HG02943 (cell line): ENCODE results near the gene KRT31.
"Not testable (repeated sequence)": the region's sequence is repeated elsewhere in the genome, so short reads cannot be mapped to it uniquely, and the experiment has no call there.

ENCODE experiments used
- ATAC-seq: cut with Tn5 transposase; IDR thresholded peaks from one replicate; pipeline ENCODE4 v1.9.1; 2021; ENCODE audit warnings: mild to moderate bottlenecking, low read depth, moderate library complexity; ENCODE audit not compliant: unreplicated experiment

KRT31 gene

GRCh38 chr17:41392278-41392677 lies 5.1 kb downstream of the KRT31 start:
- ATAC-seq = no peak

DNA sequence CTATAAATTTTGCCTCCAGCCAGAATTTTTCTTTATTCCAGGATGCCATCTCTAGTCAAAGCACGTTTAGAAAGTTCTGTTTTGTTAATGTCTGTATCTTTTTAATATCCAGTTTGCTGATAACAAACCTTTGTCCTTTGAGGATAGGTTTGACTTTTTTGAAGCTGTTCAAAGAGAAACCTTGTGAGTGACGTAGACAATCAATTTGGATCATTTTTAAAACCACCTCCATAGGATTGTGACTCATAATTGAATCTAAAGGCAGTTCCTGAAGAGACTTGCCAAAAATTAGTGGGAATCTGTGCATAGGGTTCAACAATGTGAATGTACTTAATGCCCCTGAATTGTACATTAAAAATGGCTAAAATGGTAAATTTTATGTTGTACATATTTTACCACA lies 5.9 kb downstream of the KRT31 start:
- no peak for ATAC-seq

GRCh38 chr17:41390411-41390938 lies 6.9 kb downstream of the KRT31 start:
- no peak for ATAC-seq

GRCh38 chr17:41387670-41388069 lies 9.7 kb downstream of the KRT31 start:
- no peak for ATAC-seq

GRCh38 chr17:41386227-41386626 lies 11.2 kb downstream of the KRT31 start:
- ATAC-seq = no peak

DNA sequence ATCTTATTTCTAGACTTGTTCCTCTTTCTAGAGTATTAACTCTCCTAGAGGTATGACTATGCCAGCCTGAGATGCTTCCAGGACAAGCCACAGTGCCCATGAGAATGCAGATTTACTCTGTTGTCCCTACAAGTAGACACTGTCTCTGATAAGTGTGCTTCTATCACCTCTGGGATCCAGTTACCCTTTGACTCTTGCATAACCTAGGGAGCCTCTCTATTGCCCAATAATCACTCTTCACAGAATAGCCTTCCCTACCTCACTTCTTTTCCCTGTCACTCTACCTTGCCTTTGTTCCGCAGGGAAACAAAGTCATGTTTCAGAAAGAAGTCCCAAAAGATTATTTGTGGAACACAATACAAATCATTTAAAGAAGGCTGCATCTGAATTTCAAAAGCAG lies 13.7 kb downstream of the KRT31 start:
- ATAC-seq = no peak

GRCh38 chr17:41382394-41382793 lies 15.0 kb downstream of the KRT31 start:
- no peak for ATAC-seq

DNA sequence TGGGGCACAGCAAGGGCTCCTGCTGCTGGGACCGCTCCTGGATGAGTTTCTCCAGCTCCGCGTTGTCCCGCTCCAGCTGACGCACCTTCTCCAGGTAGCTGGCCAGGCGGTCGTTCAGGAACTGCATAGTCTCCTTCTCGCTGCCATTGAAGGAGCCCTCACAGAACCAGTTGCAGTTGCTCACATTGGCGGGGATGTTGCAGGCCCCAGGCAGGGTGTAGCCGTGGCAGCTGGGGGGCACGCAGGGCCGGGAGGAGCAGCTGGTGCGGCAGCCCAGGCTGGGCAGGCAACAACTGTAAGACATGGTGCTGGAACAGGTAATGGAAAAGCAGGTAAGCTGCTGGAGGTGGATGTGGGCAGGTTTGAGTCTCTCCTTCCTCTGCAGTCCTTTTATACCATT lies 15.5 kb downstream of the KRT31 start, which contains the start of gene KRT34:
Gene KRT34 (minus strand): TSS at position 364 of the 400 bp plus-strand sequence. CDS start 60 bp downstream, at position 304.
- not testable (repeated sequence) for ATAC-seq

GRCh38 chr17:41380091-41380490 lies 17.3 kb downstream of the KRT31 start:
- not testable (repeated sequence) for ATAC-seq

DNA sequence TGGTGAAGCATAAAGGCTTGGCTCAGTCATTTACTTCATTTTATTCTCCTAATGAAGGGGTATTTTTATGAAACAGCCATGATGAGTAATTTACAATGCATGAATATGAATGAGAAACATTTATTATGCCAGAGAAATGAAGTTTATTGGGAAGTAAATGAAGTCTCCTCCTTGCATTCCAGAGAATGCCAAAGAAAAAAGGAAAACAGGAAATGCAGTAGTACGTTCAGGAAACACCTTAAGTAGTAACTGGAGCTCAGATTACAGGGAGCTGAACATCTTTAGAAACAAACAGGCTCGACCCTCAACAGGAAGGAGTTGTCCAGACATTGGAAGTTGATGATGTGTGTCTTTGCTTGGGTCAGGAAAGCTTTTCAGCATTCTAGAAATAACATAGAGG lies 19.9 kb downstream of the KRT31 start:
- ATAC-seq = no peak

- ATAC-seq = no peak
These were observed 27.7 kb downstream of the KRT31 start, which contains the start of gene KRT33B for GRCh38 chr17:41369713-41370112. Gene KRT33B, minus strand, starts transcription at chr17:41369813. Its CDS starts 63 bp downstream, at chr17:41369750.

DNA sequence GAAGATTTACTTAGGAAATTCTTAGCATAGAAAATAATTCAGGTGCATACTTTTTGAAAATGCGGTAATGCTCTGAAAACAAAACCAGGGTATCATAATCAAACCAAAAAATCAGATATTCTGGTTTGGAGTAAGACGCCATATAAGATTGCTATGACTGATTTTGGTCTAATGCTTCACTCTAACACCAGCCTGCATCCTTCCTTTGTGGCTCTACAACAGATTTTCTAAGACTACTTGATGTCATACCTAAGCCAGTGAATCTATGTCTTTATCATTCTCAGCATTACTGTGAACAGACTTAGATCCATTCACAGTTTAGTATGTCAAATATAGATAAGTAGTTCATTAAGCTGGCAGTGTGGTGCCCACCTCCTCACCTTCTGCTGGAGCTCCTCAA lies 28.4 kb downstream of the KRT31 start:
- no peak for ATAC-seq

DNA sequence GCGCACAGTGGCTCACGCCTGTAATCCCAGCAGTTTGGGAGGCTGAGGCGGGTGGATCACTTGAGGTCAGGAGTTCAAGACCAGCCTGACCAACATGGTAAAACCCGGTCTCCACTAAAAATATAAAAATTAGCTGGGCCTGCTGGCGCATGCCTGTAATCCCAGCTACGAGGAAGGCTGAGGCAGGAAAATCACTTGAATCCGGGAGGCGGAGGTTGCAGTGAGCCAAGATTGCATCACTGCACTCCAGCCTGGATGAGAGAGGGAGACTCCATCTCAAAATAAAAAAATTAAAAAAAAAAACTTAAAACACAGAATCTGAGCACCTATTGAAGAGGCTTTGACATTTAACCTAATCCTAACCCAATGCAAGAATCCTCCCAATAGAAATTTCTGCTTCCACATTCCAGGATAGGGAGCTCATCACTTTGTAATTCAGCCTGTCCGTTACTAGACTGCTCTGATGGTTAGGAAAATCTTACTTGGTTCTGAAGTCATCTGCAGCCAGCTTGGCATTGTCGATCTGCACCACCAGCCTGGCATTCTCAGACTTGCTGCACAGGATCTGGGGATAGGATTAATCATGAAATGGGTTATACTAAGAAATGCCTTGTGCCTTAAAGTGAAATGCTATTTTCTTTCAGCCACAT lies 29.9 kb downstream of the KRT31 start:
- no peak for ATAC-seq

DNA sequence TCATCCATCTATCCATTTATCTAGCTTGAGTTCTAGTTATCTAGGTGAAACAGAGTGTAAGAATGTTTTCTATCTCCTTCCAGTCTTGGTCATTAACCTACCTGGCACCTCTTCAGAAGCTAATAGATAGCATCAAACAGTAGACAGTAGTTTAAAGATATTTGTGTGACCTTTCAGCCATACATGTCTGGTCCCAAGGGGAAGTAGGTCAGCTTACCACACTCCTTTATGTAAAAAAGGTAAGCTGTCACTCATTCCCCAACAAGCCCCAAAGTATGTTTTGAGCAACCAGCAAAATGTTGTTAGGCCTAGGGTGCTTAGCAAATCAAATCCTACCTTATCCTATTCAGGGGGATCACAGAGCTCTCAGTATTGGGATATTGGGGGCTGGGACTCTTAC lies 31.3 kb downstream of the KRT31 start:
- ATAC-seq = no peak

- no peak for ATAC-seq
These were observed 33.5 kb downstream of the KRT31 start for GRCh38 chr17:41363881-41364280.

- ATAC-seq = no peak
These were observed 37.0 kb downstream of the KRT31 start for GRCh38 chr17:41360296-41360995.

DNA sequence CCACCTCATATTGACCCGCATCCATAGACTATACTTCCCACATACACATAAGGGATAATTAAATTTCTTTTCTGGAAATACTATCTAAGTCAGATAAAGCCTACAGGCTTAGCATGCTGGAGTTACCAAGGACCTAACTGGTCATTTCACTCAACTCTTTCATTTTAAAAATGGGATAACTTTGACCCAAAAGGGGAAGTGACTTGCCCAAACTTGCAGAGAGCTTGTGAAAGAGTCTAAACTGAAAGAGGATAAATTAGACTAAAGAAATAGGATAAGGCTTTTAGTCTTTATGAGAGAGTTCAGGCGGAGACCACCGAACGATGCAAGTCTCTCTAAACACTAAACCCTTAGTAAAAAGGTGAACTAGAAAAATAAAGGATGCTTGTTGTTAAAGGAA lies 42.9 kb downstream of the KRT31 start:
- ATAC-seq = no peak

GRCh38 chr17:41352597-41353366 lies 44.6 kb downstream of the KRT31 start:
- no peak for ATAC-seq

GRCh38 chr17:41351177-41351576 lies 46.2 kb downstream of the KRT31 start:
- ATAC-seq = no peak

GRCh38 chr17:41350381-41350878 lies 47.0 kb downstream of the KRT31 start, which contains the start of gene KRT33A:
Gene KRT33A, minus strand, starts transcription at chr17:41350828. Its CDS starts 61 bp downstream, at chr17:41350767.
- not testable (repeated sequence) for ATAC-seq
